Posterior vena cava (tissue), 2 donors: ENCODE results near the gene GPD1L. TPM values are rescaled to one million over a fixed set of nuclear protein-coding genes. Genes with fewer than 3 reads are reported as not detected.
A peak's percentile ranks its signal among the peaks of the same experiment; 100 is the strongest.
"Not testable (repeated sequence)": the region's sequence is repeated elsewhere in the genome, so short reads cannot be mapped to it uniquely, and the experiment has no call there.

ENCODE experiments used
- DNase-seq: peaks from one replicate; pipeline ENCODE4 v3.0.0-alpha.2; 2020; ENCODE audit warnings: low spot score
- intact Hi-C, 2 donors: fragments of 100-400 bp; cut with DNase I; formaldehyde crosslinking; loops; one replicate each; pipeline versions ENCODE4 v1.14.1 to v1.14.2; 2022 to 2023
- total RNA-seq, 2 donors: library from RNA; stranded (reverse); fragmentation: NEBNext Ultra II Directional; extraction: Animal tissue kit (Norgen Biotek cat#: 25700); gene quantifications; one replicate each; pipeline ENCODE4 v1.2.1, GENCODE V29; 2021
- donor health status: DM: yes; HTN: yes; CAD: no.
- donor health status: DM: yes; HTN: yes; CAD: no.

GPD1L gene
- total RNA-seq, 2 donors from 2014 or later: 41.0 to 47.4 TPM

GRCh38 chr3:32102289-32102688 is 4.1 kb upstream of the GPD1L start:
- no peak for DNase-seq
- intact Hi-C loops: no loop called here

GRCh38 chr3:32104492-32104891 is 1.9 kb upstream of the GPD1L start:
- no peak for DNase-seq
- intact Hi-C loops: no loop called here

GRCh38 chr3:32105291-32106131 is 909 bp upstream of the GPD1L start:
- intact Hi-C loops: no loop called here
- DNase-seq: no peak

GRCh38 chr3:32106929-32107362 is 526 bp downstream of the GPD1L start:
- intact Hi-C loops: no loop called here

GRCh38 chr3:32108224-32108623 is 1.8 kb downstream of the GPD1L start:
- DNase-seq, intact Hi-C loops: not testable (repeated sequence)

More at GRCh38 chr3:32106929-32107362, 526 bp downstream of the GPD1L start:
- no peak for DNase-seq

- intact Hi-C loops: no loop called here
- peak; percentile 95 for DNase-seq
These were observed 2.8 kb downstream of the GPD1L start for GRCh38 chr3:32109256-32109655.

GRCh38 chr3:32110233-32110760 is 3.9 kb downstream of the GPD1L start:
- intact Hi-C loops: no loop called here
- DNase-seq: no peak

- no peak for DNase-seq
- intact Hi-C loops: no loop called here
These were observed 5.1 kb downstream of the GPD1L start for GRCh38 chr3:32111560-32111959.

GRCh38 chr3:32113566-32113965 is 7.1 kb downstream of the GPD1L start:
- intact Hi-C loops: no loop called here
- no peak for DNase-seq

GRCh38 chr3:32113981-32114545 is 7.6 kb downstream of the GPD1L start:
- no peak for DNase-seq
- intact Hi-C loops: no loop called here

GRCh38 chr3:32114546-32115386 is 8.3 kb downstream of the GPD1L start:
- DNase-seq, intact Hi-C loops: not testable (repeated sequence)

GRCh38 chr3:32117320-32117719 is 10.9 kb downstream of the GPD1L start:
- intact Hi-C loops: no loop called here
- no peak for DNase-seq

GRCh38 chr3:32118215-32118614 is 11.8 kb downstream of the GPD1L start:
- intact Hi-C loops: no loop called here
- DNase-seq: no peak

- intact Hi-C loops: no loop called here
- DNase-seq: no peak
These were observed 14.1 kb downstream of the GPD1L start for GRCh38 chr3:32120471-32120870.

GRCh38 chr3:32121137-32121536 is 14.7 kb downstream of the GPD1L start:
- no peak for DNase-seq
- intact Hi-C loops: no loop called here

- intact Hi-C loops: no loop called here
These were observed 17.2 kb downstream of the GPD1L start for GRCh38 chr3:32123620-32124019.

GRCh38 chr3:32125012-32125411 is 18.6 kb downstream of the GPD1L start:
- DNase-seq: no peak
- intact Hi-C loops: no loop called here

More at GRCh38 chr3:32123620-32124019, 17.2 kb downstream of the GPD1L start:
- no peak for DNase-seq

GRCh38 chr3:32126305-32127015 is 20.0 kb downstream of the GPD1L start:
- intact Hi-C loops: no loop called here
- DNase-seq: no peak

- intact Hi-C loops: no loop called here
- DNase-seq: no peak
These were observed 20.9 kb downstream of the GPD1L start for GRCh38 chr3:32127219-32127826.
